ENCODE data around the gene UFL1.

DNA sequence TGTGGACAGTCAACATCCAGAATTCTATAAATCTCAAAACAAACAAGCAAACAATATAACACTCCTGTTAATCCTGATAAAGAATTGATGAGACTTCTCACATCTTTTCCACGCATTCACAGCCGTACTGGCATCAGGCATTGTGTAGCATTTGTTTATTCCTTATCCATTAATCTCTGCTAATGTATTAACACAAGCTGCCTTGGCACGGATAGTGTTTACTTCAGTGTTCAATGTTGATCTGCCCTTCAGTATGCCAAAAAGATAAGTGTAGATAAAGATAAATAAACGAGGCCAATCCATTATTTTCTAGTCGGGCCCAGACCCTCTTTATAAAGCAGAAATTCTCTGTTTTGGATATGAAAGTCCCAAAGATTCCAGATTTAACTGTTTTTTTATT lies 16.1 kb downstream of the UFL1 start:
- TF ChIP-seq, protein P1, sequence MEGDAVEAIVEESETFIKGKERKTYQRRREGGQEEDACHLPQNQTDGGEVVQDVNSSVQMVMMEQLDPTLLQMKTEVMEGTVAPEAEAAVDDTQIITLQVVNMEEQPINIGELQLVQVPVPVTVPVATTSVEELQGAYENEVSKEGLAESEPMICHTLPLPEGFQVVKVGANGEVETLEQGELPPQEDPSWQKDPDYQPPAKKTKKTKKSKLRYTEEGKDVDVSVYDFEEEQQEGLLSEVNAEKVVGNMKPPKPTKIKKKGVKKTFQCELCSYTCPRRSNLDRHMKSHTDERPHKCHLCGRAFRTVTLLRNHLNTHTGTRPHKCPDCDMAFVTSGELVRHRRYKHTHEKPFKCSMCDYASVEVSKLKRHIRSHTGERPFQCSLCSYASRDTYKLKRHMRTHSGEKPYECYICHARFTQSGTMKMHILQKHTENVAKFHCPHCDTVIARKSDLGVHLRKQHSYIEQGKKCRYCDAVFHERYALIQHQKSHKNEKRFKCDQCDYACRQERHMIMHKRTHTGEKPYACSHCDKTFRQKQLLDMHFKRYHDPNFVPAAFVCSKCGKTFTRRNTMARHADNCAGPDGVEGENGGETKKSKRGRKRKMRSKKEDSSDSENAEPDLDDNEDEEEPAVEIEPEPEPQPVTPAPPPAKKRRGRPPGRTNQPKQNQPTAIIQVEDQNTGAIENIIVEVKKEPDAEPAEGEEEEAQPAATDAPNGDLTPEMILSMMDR (conservative IDR thresholded peaks at IDR 0.05; ENCODE audit: low read length), result no peak
- no peak for TF ChIP-seq EZH2phosphoT487 (IDR thresholded peaks at IDR 0.05; ENCODE audit: borderline replicate concordance)
